ENCODE data around the gene FGD3. TPM values are rescaled to one million over a fixed set of nuclear protein-coding genes. Genes with fewer than 3 reads are reported as not detected.

The FGD3 gene
- total and polyA plus RNA-seq, 2 experiments from 2014 or later, result not detected

- Histone ChIP-seq H3K4me1 (ENCODE audit: insufficient read depth) (no peaks in the 10 kb centered on the region), H3K36me3 (ENCODE audit: low read depth) (no peaks in the 10 kb centered on the region), H2AFZ (no peak overlapping the region), H3K9me2 (ENCODE audit: insufficient read depth) (no peaks in the 10 kb centered on the region), H3K9ac (no peak overlapping the region), H3K27ac (no peak overlapping the region), H3F3A (ENCODE audit: insufficient read depth) (no peaks in the 10 kb centered on the region), H3K27me3 (replicated peaks; ENCODE audit: insufficient read depth) (no peaks in the 10 kb centered on the region), H3K4me3 (no peak overlapping the region), H3K79me2 (ENCODE audit: insufficient read depth) (no peaks in the 10 kb centered on the region), H3K4me2 (ENCODE audit: unreplicated experiment) (no peak overlapping the region), H3K9me3 (ENCODE audit: low read depth) (no peaks in the 10 kb centered on the region), H4K20me1 (ENCODE audit: insufficient read depth) (no peaks in the 10 kb centered on the region)
- TF ChIP-seq EZH2 (IDR thresholded peaks at IDR 0.05; ENCODE audit: insufficient read depth, poor library complexity, severe bottlenecking), result no peak
- no peak for TF ChIP-seq EZH2phosphoT487 (IDR thresholded peaks at IDR 0.05; ENCODE audit: insufficient read depth, low read depth)
- in situ Hi-C loops (cut with MboI), result no loop called here
- no peak for DNase-seq
- WGBS, 2 experiments (ENCODE audit: low coverage in 1 of 2, low lambda C conversion rate in 2 of 2, missing lambda C conversion rate in 2 of 2), result 78% methylated on average over 12 of the region's 12 CpGs
These were observed 128.9 kb downstream of the FGD3 start for GRCh38 chr9:93076101-93076791.

GRCh38 chr9:93076792-93077128 is 129.4 kb downstream of the FGD3 start:
- in situ Hi-C loops (cut with MboI), result no loop called here
- no peaks in the 10 kb centered on the region for H3K79me2 ChIP-seq (ENCODE audit: insufficient read depth)
- 71 to 73% methylated on average over 2 of the region's 2 CpGs for WGBS, 2 experiments (ENCODE audit: low coverage in 1 of 2, low lambda C conversion rate in 2 of 2, missing lambda C conversion rate in 2 of 2)

GRCh38 chr9:93077367-93077766 is 130.0 kb downstream of the FGD3 start:
- TF ChIP-seq EZH2phosphoT487 (IDR thresholded peaks at IDR 0.05; ENCODE audit: insufficient read depth, low read depth) (no peak), EZH2 (IDR thresholded peaks at IDR 0.05; ENCODE audit: insufficient read depth, poor library complexity, severe bottlenecking) (no peak)
- Histone ChIP-seq H3K9me3 (ENCODE audit: low read depth) (no peaks in the 10 kb centered on the region), H3K27me3 (replicated peaks; ENCODE audit: insufficient read depth) (no peaks in the 10 kb centered on the region), H3K36me3 (ENCODE audit: low read depth) (no peaks in the 10 kb centered on the region), H3F3A (ENCODE audit: insufficient read depth) (0 out of 2 replicates have a peak, but pooled peaks cover 4% of the 10 kb centered on the region), H4K20me1 (ENCODE audit: insufficient read depth) (no peaks in the 10 kb centered on the region), H3K4me1 (ENCODE audit: insufficient read depth) (no peaks in the 10 kb centered on the region), H3K9me2 (ENCODE audit: insufficient read depth) (no peaks in the 10 kb centered on the region), H3K4me3 (no peak overlapping the region), H3K9ac (no peak overlapping the region), H3K27ac (no peak overlapping the region), H3K4me2 (ENCODE audit: unreplicated experiment) (no peak overlapping the region), H2AFZ (no peak overlapping the region), H3K79me2 (ENCODE audit: insufficient read depth) (no peaks in the 10 kb centered on the region)
- WGBS, 2 experiments (ENCODE audit: low coverage in 1 of 2, low lambda C conversion rate in 2 of 2, missing lambda C conversion rate in 2 of 2), result 50% methylated on average over 1 of the region's 1 CpG; no CpG with 5 or more reads in 1 of the 2 experiments
- DNase-seq, result no peak
- in situ Hi-C loops (cut with MboI), result no loop called here

More at GRCh38 chr9:93076792-93077128, 129.4 kb downstream of the FGD3 start:
- Histone ChIP-seq H3K9me2 (ENCODE audit: insufficient read depth) (no peaks in the 10 kb centered on the region), H3K4me3 (no peak overlapping the region), H4K20me1 (ENCODE audit: insufficient read depth) (no peaks in the 10 kb centered on the region), H3K27ac (no peak overlapping the region), H3F3A (ENCODE audit: insufficient read depth) (0 out of 2 replicates have a peak, but pooled peaks cover 3% of the 10 kb centered on the region), H3K36me3 (ENCODE audit: low read depth) (no peaks in the 10 kb centered on the region), H3K9me3 (ENCODE audit: low read depth) (no peaks in the 10 kb centered on the region), H3K9ac (no peak overlapping the region), H2AFZ (no peak overlapping the region), H3K4me1 (ENCODE audit: insufficient read depth) (no peaks in the 10 kb centered on the region), H3K27me3 (replicated peaks; ENCODE audit: insufficient read depth) (no peaks in the 10 kb centered on the region), H3K4me2 (ENCODE audit: unreplicated experiment) (no peak overlapping the region)
- DNase-seq, result no peak
- no peak for TF ChIP-seq EZH2 (IDR thresholded peaks at IDR 0.05; ENCODE audit: insufficient read depth, poor library complexity, severe bottlenecking)
- no peak for TF ChIP-seq EZH2phosphoT487 (IDR thresholded peaks at IDR 0.05; ENCODE audit: insufficient read depth, low read depth)

GRCh38 chr9:93077811-93078210 is 130.5 kb downstream of the FGD3 start:
- DNase-seq, result no peak
- Histone ChIP-seq H3K9me3 (ENCODE audit: low read depth) (no peaks in the 10 kb centered on the region), H3K4me3 (no peak overlapping the region), H2AFZ (no peak overlapping the region), H3K79me2 (ENCODE audit: insufficient read depth) (no peaks in the 10 kb centered on the region), H4K20me1 (ENCODE audit: insufficient read depth) (no peaks in the 10 kb centered on the region), H3K36me3 (ENCODE audit: low read depth) (no peaks in the 10 kb centered on the region), H3F3A (ENCODE audit: insufficient read depth) (0 out of 2 replicates have a peak, but pooled peaks cover 4% of the 10 kb centered on the region), H3K27ac (no peak overlapping the region), H3K4me2 (ENCODE audit: unreplicated experiment) (no peak overlapping the region), H3K4me1 (ENCODE audit: insufficient read depth) (no peaks in the 10 kb centered on the region), H3K9me2 (ENCODE audit: insufficient read depth) (no peaks in the 10 kb centered on the region), H3K27me3 (replicated peaks; ENCODE audit: insufficient read depth) (no peaks in the 10 kb centered on the region), H3K9ac (no peak overlapping the region)
- TF ChIP-seq EZH2phosphoT487 (IDR thresholded peaks at IDR 0.05; ENCODE audit: insufficient read depth, low read depth), result no peak
- no peak for TF ChIP-seq EZH2 (IDR thresholded peaks at IDR 0.05; ENCODE audit: insufficient read depth, poor library complexity, severe bottlenecking)
- 71 to 82% methylated on average over 9 to 16 of the region's 16 CpGs for WGBS, 2 experiments (ENCODE audit: low coverage in 1 of 2, low lambda C conversion rate in 2 of 2, missing lambda C conversion rate in 2 of 2)
- in situ Hi-C loops (cut with MboI), result no loop called here
